SK-N-SH (cell line): Measurements from ENCODE around the gene ART4.

ENCODE experiments used
- CHD2 ChIP-seq: fragments of 150-350 bp; IDR thresholded peaks from 2 replicates; pipeline ENCODE4 v1.6.1; 2018; ENCODE audit warnings: low read length; ENCODE audit not compliant: partially characterized antibody
- CTCF ChIP-seq: fragments of 200-600 bp; sonication (generic); IDR thresholded peaks from 2 replicates; pipeline ENCODE4 v1.6.1; 2017; ENCODE audit warnings: antibody characterized with exemption, mild to moderate bottlenecking, moderate library complexity
- EP300 ChIP-seq, 2 experiments: IDR thresholded peaks; 2 replicates each; pipeline versions ENCODE4 v1.4.0 to v1.6.1; 2012; ENCODE audit warnings: borderline replicate concordance in 1 of 2, low read depth in 1 of 2, low read length in 1 of 2
- GABPA ChIP-seq: IDR thresholded peaks from 2 replicates; pipeline ENCODE4 v1.4.0; 2012; ENCODE audit warnings: low read depth, mild to moderate bottlenecking
- JUND ChIP-seq: IDR thresholded peaks from 2 replicates; pipeline ENCODE4 v1.4.0; 2012
- NFIC ChIP-seq: IDR thresholded peaks from 2 replicates; pipeline ENCODE4 v1.4.0; 2012; ENCODE audit warnings: borderline replicate concordance
- POLR2AphosphoS5 ChIP-seq: IDR thresholded peaks from 2 replicates; pipeline ENCODE4 v1.6.1; 2012; ENCODE audit warnings: low read depth, low read length
- REST ChIP-seq: IDR thresholded peaks from 2 replicates; pipeline ENCODE4 v1.6.1; 2012; ENCODE audit warnings: mild to moderate bottlenecking, low read depth, low read length, moderate library complexity
- SIN3A ChIP-seq: IDR thresholded peaks from 2 replicates; pipeline ENCODE4 v1.6.1; 2012; ENCODE audit warnings: low read depth, mild to moderate bottlenecking, low read length, moderate library complexity, borderline replicate concordance
- TCF12 ChIP-seq: IDR thresholded peaks from 2 replicates; pipeline ENCODE4 v1.4.0; 2012
- USF2 ChIP-seq: fragments of 150-350 bp; IDR thresholded peaks from 2 replicates; pipeline ENCODE4 v1.6.1; 2017; ENCODE audit warnings: antibody characterized with exemption, low read length, low read depth, borderline replicate concordance
- YY1 ChIP-seq: IDR thresholded peaks from 2 replicates; pipeline ENCODE4 v1.4.0; 2012; ENCODE audit warnings: low read depth, mild to moderate bottlenecking
- ZBTB33 ChIP-seq: IDR thresholded peaks from 2 replicates; pipeline ENCODE4 v1.4.0; 2012; ENCODE audit warnings: low read depth, borderline replicate concordance

- TF ChIP-seq CTCF (no peak), GABPA (no peak), SIN3A (no peak), CHD2 (no peak), TCF12 (no peak), USF2 (no peak), JUND (no peak), ZBTB33 (no peak), POLR2AphosphoS5 (no peak), NFIC (no peak), YY1 (no peak), EP300 (IDR thresholded peaks at IDR 0.05; ENCODE audit: borderline replicate concordance in 1 of 2, low read depth in 1 of 2, low read length in 1 of 2) (no peak), REST (no peak)
Observed at GRCh38 chr12:14780859-14781258, 62.5 kb downstream of the ART4 start.
